C4-2B (cell line): ENCODE measurements around the gene IFNGR1.

Experiments
- ZFX ChIP-seq: fragments of 450-650 bp; IDR thresholded peaks from 2 replicates; pipeline ENCODE4 v1.6.1; 2017
- TF ChIP-seq, protein P1 (sequence below): fragments of 450-650 bp; conservative IDR thresholded peaks from 2 replicates; pipeline ENCODE4 v1.5.1; 2017; ENCODE audit warnings: mild to moderate bottlenecking

DNA sequence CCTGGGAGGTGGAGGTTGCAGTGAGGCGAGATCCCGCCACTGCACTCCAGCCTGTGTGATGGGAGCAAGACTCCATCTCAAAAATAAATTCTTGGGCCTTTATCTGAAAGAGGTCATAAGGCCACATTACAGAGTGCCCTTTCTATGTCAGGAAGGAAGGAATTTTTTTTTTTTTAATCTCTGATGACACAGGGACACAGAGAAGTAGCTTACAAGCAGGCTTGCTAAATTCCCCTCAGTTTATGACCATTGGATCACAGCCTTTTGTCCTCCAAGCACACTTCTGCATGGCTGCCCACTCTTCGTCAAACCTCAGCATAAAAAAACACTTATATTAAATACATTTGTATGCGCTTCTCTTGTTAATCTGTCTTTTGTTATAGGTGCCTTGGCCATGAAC lies 7.5 kb upstream of the IFNGR1 start:
- TF ChIP-seq, protein P1, sequence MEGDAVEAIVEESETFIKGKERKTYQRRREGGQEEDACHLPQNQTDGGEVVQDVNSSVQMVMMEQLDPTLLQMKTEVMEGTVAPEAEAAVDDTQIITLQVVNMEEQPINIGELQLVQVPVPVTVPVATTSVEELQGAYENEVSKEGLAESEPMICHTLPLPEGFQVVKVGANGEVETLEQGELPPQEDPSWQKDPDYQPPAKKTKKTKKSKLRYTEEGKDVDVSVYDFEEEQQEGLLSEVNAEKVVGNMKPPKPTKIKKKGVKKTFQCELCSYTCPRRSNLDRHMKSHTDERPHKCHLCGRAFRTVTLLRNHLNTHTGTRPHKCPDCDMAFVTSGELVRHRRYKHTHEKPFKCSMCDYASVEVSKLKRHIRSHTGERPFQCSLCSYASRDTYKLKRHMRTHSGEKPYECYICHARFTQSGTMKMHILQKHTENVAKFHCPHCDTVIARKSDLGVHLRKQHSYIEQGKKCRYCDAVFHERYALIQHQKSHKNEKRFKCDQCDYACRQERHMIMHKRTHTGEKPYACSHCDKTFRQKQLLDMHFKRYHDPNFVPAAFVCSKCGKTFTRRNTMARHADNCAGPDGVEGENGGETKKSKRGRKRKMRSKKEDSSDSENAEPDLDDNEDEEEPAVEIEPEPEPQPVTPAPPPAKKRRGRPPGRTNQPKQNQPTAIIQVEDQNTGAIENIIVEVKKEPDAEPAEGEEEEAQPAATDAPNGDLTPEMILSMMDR = no peak
- no peak for TF ChIP-seq ZFX
